ENCODE data around the gene METTL16.

Gene METTL16

GRCh38 chr17:2399572-2400473 lies 111.9 kb downstream of the METTL16 start:
- H3K9me3 ChIP-seq (ENCODE audit: insufficient read depth, low read depth, low read length): no peaks in the 10 kb centered on the region
- no peaks in the 10 kb centered on the region for H3K27me3 ChIP-seq (ENCODE audit: insufficient read depth, low read length, poor library complexity, severe bottlenecking)
- H4K20me1 ChIP-seq (ENCODE audit: insufficient read depth, low read length, poor library complexity, severe bottlenecking): peaks cover 49% of the 10 kb centered on the region
- TF ChIP-seq EZH2phosphoT487 (IDR thresholded peaks at IDR 0.05; ENCODE audit: borderline replicate concordance) (no peak), CTCF (conservative IDR thresholded peaks at IDR 0.05; ENCODE audit: low read length) (no peak)
- peak overlapping the region; percentile 97 for H3K9ac ChIP-seq (ENCODE audit: low read depth, low read length, poor library complexity, severe bottlenecking)
- peak overlapping the region; percentile 99 for H3K4me3 ChIP-seq (ENCODE audit: low read length, poor library complexity, severe bottlenecking)
- H3F3A ChIP-seq (ENCODE audit: low read depth): no peaks in the 10 kb centered on the region
- H3K79me2 ChIP-seq (ENCODE audit: insufficient read depth, low read length): peaks cover 49% of the 10 kb centered on the region
- no peaks in the 10 kb centered on the region for H3K36me3 ChIP-seq (ENCODE audit: insufficient read depth, low read length)
- peaks cover 51% of the 10 kb centered on the region for H3K4me1 ChIP-seq (ENCODE audit: insufficient read depth, low read length, poor library complexity, severe bottlenecking)
- peak overlapping the region; percentile 83 for H2AFZ ChIP-seq (ENCODE audit: low read length)
- H3K9me2 ChIP-seq (replicated peaks; ENCODE audit: low read depth, low read length): no peaks in the 10 kb centered on the region
- peak overlapping the region; percentile 100 for H3K4me2 ChIP-seq (ENCODE audit: low read depth, low read length, poor library complexity, severe bottlenecking)

- no peak for TF ChIP-seq CTCF (conservative IDR thresholded peaks at IDR 0.05; ENCODE audit: low read length)
- no peak for TF ChIP-seq EZH2phosphoT487 (IDR thresholded peaks at IDR 0.05; ENCODE audit: borderline replicate concordance)
- Histone ChIP-seq H2AFZ (ENCODE audit: low read length) (peak overlapping the region; percentile 71), H3K27me3 (ENCODE audit: insufficient read depth, low read length, poor library complexity, severe bottlenecking) (no peaks in the 10 kb centered on the region), H3K4me3 (ENCODE audit: low read length, poor library complexity, severe bottlenecking) (peak overlapping the region; percentile 99), H3K4me1 (ENCODE audit: insufficient read depth, low read length, poor library complexity, severe bottlenecking) (peaks cover 50% of the 10 kb centered on the region), H3K79me2 (ENCODE audit: insufficient read depth, low read length) (peaks cover 58% of the 10 kb centered on the region), H3K9me2 (replicated peaks; ENCODE audit: low read depth, low read length) (no peaks in the 10 kb centered on the region), H3K36me3 (ENCODE audit: insufficient read depth, low read length) (no peaks in the 10 kb centered on the region), H3K9ac (ENCODE audit: low read depth, low read length, poor library complexity, severe bottlenecking) (peak overlapping the region; percentile 97), H3K9me3 (ENCODE audit: insufficient read depth, low read depth, low read length) (no peaks in the 10 kb centered on the region), H4K20me1 (ENCODE audit: insufficient read depth, low read length, poor library complexity, severe bottlenecking) (peaks cover 57% of the 10 kb centered on the region), H3K4me2 (ENCODE audit: low read depth, low read length, poor library complexity, severe bottlenecking) (peak overlapping the region; percentile 100), H3F3A (ENCODE audit: low read depth) (no peaks in the 10 kb centered on the region)
Observed at GRCh38 chr17:2398655-2399571, 112.8 kb downstream of the METTL16 start.

DNA sequence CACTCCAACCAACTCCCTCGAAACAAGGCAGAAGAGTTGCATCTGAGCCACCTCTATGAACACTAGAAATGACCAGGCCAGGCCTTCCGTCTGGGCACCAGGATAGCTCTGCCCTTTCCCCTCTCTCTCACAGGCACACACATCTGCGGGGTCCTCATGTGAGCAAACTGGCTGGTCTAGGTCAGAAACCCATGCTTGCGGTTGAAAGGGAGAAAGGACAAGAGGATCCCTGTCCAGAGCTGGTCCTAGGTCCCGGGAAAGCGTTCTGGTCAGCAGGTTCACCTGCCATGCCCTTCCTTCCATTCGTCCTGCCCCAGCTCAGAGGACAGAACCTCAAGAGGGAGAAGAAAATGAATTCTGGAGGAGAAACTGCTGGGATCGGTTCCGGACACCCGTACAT lies 113.5 kb downstream of the METTL16 start:
- no peak for TF ChIP-seq EZH2phosphoT487 (IDR thresholded peaks at IDR 0.05; ENCODE audit: borderline replicate concordance)
- no peak for TF ChIP-seq CTCF (conservative IDR thresholded peaks at IDR 0.05; ENCODE audit: low read length)
- H3F3A ChIP-seq (ENCODE audit: low read depth): no peaks in the 10 kb centered on the region
- peak overlapping the region; percentile 97 for H3K9ac ChIP-seq (ENCODE audit: low read depth, low read length, poor library complexity, severe bottlenecking)
- no peak overlapping the region for H2AFZ ChIP-seq (ENCODE audit: low read length)
- H3K9me2 ChIP-seq (replicated peaks; ENCODE audit: low read depth, low read length): no peaks in the 10 kb centered on the region
- H3K79me2 ChIP-seq (ENCODE audit: insufficient read depth, low read length): peaks cover 58% of the 10 kb centered on the region
- peaks cover 53% of the 10 kb centered on the region for H3K4me1 ChIP-seq (ENCODE audit: insufficient read depth, low read length, poor library complexity, severe bottlenecking)
- no peaks in the 10 kb centered on the region for H3K27me3 ChIP-seq (ENCODE audit: insufficient read depth, low read length, poor library complexity, severe bottlenecking)
- H3K4me2 ChIP-seq (ENCODE audit: low read depth, low read length, poor library complexity, severe bottlenecking): peak overlapping the region; percentile 100
- no peaks in the 10 kb centered on the region for H3K9me3 ChIP-seq (ENCODE audit: insufficient read depth, low read depth, low read length)
- peak overlapping the region; percentile 99 for H3K4me3 ChIP-seq (ENCODE audit: low read length, poor library complexity, severe bottlenecking)
- peaks cover 60% of the 10 kb centered on the region for H4K20me1 ChIP-seq (ENCODE audit: insufficient read depth, low read length, poor library complexity, severe bottlenecking)
- H3K36me3 ChIP-seq (ENCODE audit: insufficient read depth, low read length): no peaks in the 10 kb centered on the region
